ENCODE results near the gene RPS16.
A peak's percentile ranks its signal among the peaks of the same experiment; 100 is the strongest.

The RPS16 gene

GRCh38 chr19:39473443-39473960 is 37.8 kb upstream of the RPS16 start:
- TF ChIP-seq ZBTB1 (tag by site-specific recombination; IDR thresholded peaks at IDR 0.05) (no peak), INSM2 (tag by site-specific recombination; IDR thresholded peaks at IDR 0.05) (no peak), ZNF692 (tag by site-specific recombination; IDR thresholded peaks at IDR 0.05) (peak; percentile 85), OSR2 (tag by site-specific recombination; IDR thresholded peaks at IDR 0.05) (no peak), ZBTB7A (tag by site-specific recombination; IDR thresholded peaks at IDR 0.05; ENCODE audit: low read depth) (no peak), ZNF707 (tag by site-specific recombination; IDR thresholded peaks at IDR 0.05) (no peak), ZNF16 (tag by site-specific recombination; IDR thresholded peaks at IDR 0.05; ENCODE audit: low read depth) (no peak), ZNF19 (tag by site-specific recombination; IDR thresholded peaks at IDR 0.05; ENCODE audit: low read depth) (no peak), ZFP69B (tag by site-specific recombination; IDR thresholded peaks at IDR 0.05) (peak; percentile 76)
- POLR2A ChIA-PET = interaction anchor here (1.0 to 3.6 kb wide), 5 partner anchors 28 to 59 kb away, joined by 4 to 29 read pairs (median 7); partner anchors contain the start of genes EID2B, RPS16 and SUPT5H
- Histone ChIP-seq H3K4me3 (ENCODE audit: low read depth, low read length) (no peak overlapping the region), H3K4me1 (ENCODE audit: control insufficient read depth, insufficient read depth, low read length) (no peaks in the 10 kb centered on the region), H3K27ac (ENCODE audit: extremely low read depth, low read depth, low read length) (no peak overlapping the region), H3K9me3 (ENCODE audit: control insufficient read depth, insufficient read depth, low read depth, low read length) (no peaks in the 10 kb centered on the region), H3K36me3 (ENCODE audit: control insufficient read depth in 2 of 2, insufficient read depth in 1 of 2, low read length in 2 of 2) (peaks cover 82 to 97% of the 10 kb centered on the region in 2 experiments)
- CTCF ChIA-PET = interaction anchor here (0.5 to 6.1 kb wide), 34 partner anchors 10 to 503 kb away, joined by 3 to 174 read pairs (median 7); partner anchors contain the start of genes DLL3, EID2, EID2B and GMFG

- peaks cover 89 to 98% of the 10 kb centered on the region in 2 experiments for H3K36me3 ChIP-seq (ENCODE audit: control insufficient read depth in 2 of 2, insufficient read depth in 1 of 2, low read length in 2 of 2)
These were observed 37.1 kb upstream of the RPS16 start for GRCh38 chr19:39472746-39473442.

GRCh38 chr19:39471756-39472536 is 36.2 kb upstream of the RPS16 start:
- ChIA-PET CTCF (interaction anchor here (0.6 to 4.4 kb wide), 9 partner anchors 8 to 1929 kb away, joined by 3 to 24 read pairs (median 4); partner anchors contain the start of genes EID2B, RPS16, SUPT5H and TIMM50), POLR2A (interaction anchor here (0.6 to 2.3 kb wide), 5 partner anchors 8 to 36 kb away, joined by 3 to 8 read pairs (median 4); partner anchors contain the start of genes RPS16, SUPT5H and TIMM50)
- H3K36me3 ChIP-seq (ENCODE audit: control insufficient read depth in 2 of 2, insufficient read depth in 1 of 2, low read length in 2 of 2) = peaks cover 97 to 100% of the 10 kb centered on the region in 2 experiments
- H3K27ac ChIP-seq (ENCODE audit: extremely low read depth, low read depth, low read length) = peak overlapping the region; percentile 7; the same call in 1 of the 2 replicates
- no peaks in the 10 kb centered on the region for H3K9me3 ChIP-seq (ENCODE audit: control insufficient read depth, insufficient read depth, low read depth, low read length)
- H3K4me3 ChIP-seq (ENCODE audit: low read depth, low read length) = no peak overlapping the region
- no peaks in the 10 kb centered on the region for H3K4me1 ChIP-seq (ENCODE audit: control insufficient read depth, insufficient read depth, low read length)
- TF ChIP-seq ZNF433 (tag by site-specific recombination; IDR thresholded peaks at IDR 0.05; ENCODE audit: low read depth) (no peak), ZNF248 (tag by site-specific recombination; IDR thresholded peaks at IDR 0.05) (no peak), ZSCAN16 (tag by site-specific recombination; IDR thresholded peaks at IDR 0.05) (no peak), ZNF148 (tag by site-specific recombination; IDR thresholded peaks at IDR 0.05; ENCODE audit: borderline replicate concordance) (no peak), ZNF184 (tag by site-specific recombination; IDR thresholded peaks at IDR 0.05) (no peak), EGR2 (tag by site-specific recombination; IDR thresholded peaks at IDR 0.05; ENCODE audit: low read depth) (peak; percentile 55), ZNF791 (tag by site-specific recombination; IDR thresholded peaks at IDR 0.05) (no peak)

More at GRCh38 chr19:39472746-39473442, 37.1 kb upstream of the RPS16 start:
- Histone ChIP-seq H3K27ac (ENCODE audit: extremely low read depth, low read depth, low read length) (0 out of 2 replicates have a peak overlapping the region, but pooled peaks have one; percentile 24), H3K4me3 (ENCODE audit: low read depth, low read length) (no peak overlapping the region), H3K4me1 (ENCODE audit: control insufficient read depth, insufficient read depth, low read length) (no peaks in the 10 kb centered on the region), H3K9me3 (ENCODE audit: control insufficient read depth, insufficient read depth, low read depth, low read length) (no peaks in the 10 kb centered on the region)
- peak; percentile 45; the same call in 1 of the 2 replicates for TF ChIP-seq KLF8 (tag by site-specific recombination; IDR thresholded peaks at IDR 0.05)
- TF ChIP-seq, protein P1, sequence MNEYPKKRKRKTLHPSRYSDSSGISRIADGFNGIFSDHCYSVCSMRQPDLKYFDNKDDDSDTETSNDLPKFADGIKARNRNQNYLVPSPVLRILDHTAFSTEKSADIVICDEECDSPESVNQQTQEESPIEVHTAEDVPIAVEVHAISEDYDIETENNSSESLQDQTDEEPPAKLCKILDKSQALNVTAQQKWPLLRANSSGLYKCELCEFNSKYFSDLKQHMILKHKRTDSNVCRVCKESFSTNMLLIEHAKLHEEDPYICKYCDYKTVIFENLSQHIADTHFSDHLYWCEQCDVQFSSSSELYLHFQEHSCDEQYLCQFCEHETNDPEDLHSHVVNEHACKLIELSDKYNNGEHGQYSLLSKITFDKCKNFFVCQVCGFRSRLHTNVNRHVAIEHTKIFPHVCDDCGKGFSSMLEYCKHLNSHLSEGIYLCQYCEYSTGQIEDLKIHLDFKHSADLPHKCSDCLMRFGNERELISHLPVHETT (tag by site-specific recombination; IDR thresholded peaks at IDR 0.05) = no peak
- no peak for TF ChIP-seq ZNF837 (tag by site-specific recombination; IDR thresholded peaks at IDR 0.05)
- TF ChIP-seq ZNF221 (tag by site-specific recombination; IDR thresholded peaks at IDR 0.05; ENCODE audit: borderline replicate concordance) = no peak
- ChIA-PET POLR2A (interaction anchor here (1.6 to 2.3 kb wide), 3 partner anchors 8 to 37 kb away, joined by 6 to 8 read pairs (median 7); partner anchors contain the start of genes RPS16, SUPT5H and TIMM50), CTCF (interaction anchor here (0.5 to 6.1 kb wide), 12 partner anchors 10 to 209 kb away, joined by 3 to 174 read pairs (median 4); partner anchors contain the start of genes EID2B and SUPT5H)
